ENCODE results near the gene MFN2. TPM values are rescaled to one million over a fixed set of nuclear protein-coding genes. Genes with fewer than 3 reads are reported as not detected.

Gene MFN2
- total and polyA plus RNA-seq, 2 experiments from 2014 or later: 15.1 to 40.4 TPM

GRCh38 chr1:12048372-12048771, 68.1 kb downstream of the MFN2 start (continued):
- TF ChIP-seq JUNB (IDR thresholded peaks at IDR 0.05; ENCODE audit: unreplicated experiment): no peak

- Histone ChIP-seq H3K79me2 (replicated peaks; ENCODE audit: insufficient read depth) (no peaks in the 10 kb centered on the region), H3K4me2 (no peak overlapping the region), H3K27me3 (ENCODE audit: insufficient read depth) (no peaks in the 10 kb centered on the region), H3K27ac (ENCODE audit: low read depth) (no peak overlapping the region), H2AFZ (peak overlapping the region; percentile 32; the same call in 1 of the 2 replicates), H3F3A (replicated peaks; ENCODE audit: low read depth) (no peaks in the 10 kb centered on the region), H4K20me1 (replicated peaks; ENCODE audit: insufficient read depth) (no peaks in the 10 kb centered on the region), H3K9me2 (ENCODE audit: insufficient read depth) (no peaks in the 10 kb centered on the region), H3K4me1 (ENCODE audit: insufficient read depth) (peaks cover 5% of the 10 kb centered on the region; the same call in 1 of the 2 replicates), H3K4me3 (no peak overlapping the region), H3K36me3 (ENCODE audit: insufficient read depth) (no peaks in the 10 kb centered on the region)
- H3K4me3 Mint-ChIP-seq: no peak overlapping the region
- H3K9me3 Mint-ChIP-seq: no peaks in the 10 kb centered on the region; the same call in 2 of the 3 replicates
- no peak overlapping the region for H3K27ac Mint-ChIP-seq
- ATAC-seq (peak; percentile 49), DNase-seq (ENCODE audit: low spot score) (peak; percentile 41)
- 0 out of 4 replicates have a peak, but pooled peaks of 1 of the 2 experiments have one; percentile 22 for TF ChIP-seq CTCF (conservative IDR thresholded peaks at IDR 0.05; ENCODE audit: low read depth in 2 of 2)
- TF ChIP-seq EZH2 (IDR thresholded peaks at IDR 0.05; ENCODE audit: low read depth, unreplicated experiment): no peak
- peaks cover 21% of the 10 kb centered on the region for H3K4me1 Mint-ChIP-seq
- no peaks in the 10 kb centered on the region for H3K36me3 Mint-ChIP-seq (ENCODE audit: low read depth)
- peaks cover 4% of the 10 kb centered on the region for H3K27me3 Mint-ChIP-seq (ENCODE audit: insufficient read depth, low read depth, poor library complexity)
Measured at GRCh38 chr1:12049616-12050015, 69.4 kb downstream of the MFN2 start.

- H3K4me3 Mint-ChIP-seq: no peak overlapping the region
- no peak overlapping the region for H3K4me2 ChIP-seq
- no peak for ATAC-seq
- TF ChIP-seq ZNF114 (CRISPR knock-in tag; IDR thresholded peaks at IDR 0.05) (no peak), EZH2 (IDR thresholded peaks at IDR 0.05; ENCODE audit: low read depth, unreplicated experiment) (no peak), STAT1 (IDR thresholded peaks at IDR 0.05; ENCODE audit: unreplicated experiment) (no peak), JUNB (IDR thresholded peaks at IDR 0.05; ENCODE audit: unreplicated experiment) (no peak), EZH2phosphoT487 (IDR thresholded peaks at IDR 0.05; ENCODE audit: unreplicated experiment) (no peak), NANOG (IDR thresholded peaks at IDR 0.05; ENCODE audit: borderline replicate concordance) (no peak), CREB1 (CRISPR knock-in tag; IDR thresholded peaks at IDR 0.05; ENCODE audit: low read depth) (no peak), POLR2AphosphoS5 (IDR thresholded peaks at IDR 0.05; ENCODE audit: low read depth) (no peak), REST (IDR thresholded peaks at IDR 0.05; ENCODE audit: unreplicated experiment) (no peak), ZNF331 (CRISPR knock-in tag; IDR thresholded peaks at IDR 0.05; ENCODE audit: low read depth) (no peak), CTCF (conservative IDR thresholded peaks at IDR 0.05; ENCODE audit: low read depth in 2 of 2) (no peak), ETS1 (IDR thresholded peaks at IDR 0.05) (no peak)
Measured at GRCh38 chr1:12051361-12051760, 71.1 kb downstream of the MFN2 start.

More at GRCh38 chr1:12051361-12051760, 71.1 kb downstream of the MFN2 start:
- Histone ChIP-seq H3K4me3 (no peak overlapping the region), H3K79me2 (replicated peaks; ENCODE audit: insufficient read depth) (no peaks in the 10 kb centered on the region), H3K27me3 (ENCODE audit: insufficient read depth) (no peaks in the 10 kb centered on the region), H3K27ac (ENCODE audit: low read depth) (no peak overlapping the region), H2AFZ (no peak overlapping the region), H3K36me3 (ENCODE audit: insufficient read depth) (no peaks in the 10 kb centered on the region), H3K4me1 (ENCODE audit: insufficient read depth) (peaks cover 5% of the 10 kb centered on the region; the same call in 1 of the 2 replicates), H3K9me2 (ENCODE audit: insufficient read depth) (no peaks in the 10 kb centered on the region), H4K20me1 (replicated peaks; ENCODE audit: insufficient read depth) (no peaks in the 10 kb centered on the region), H3F3A (replicated peaks; ENCODE audit: low read depth) (no peaks in the 10 kb centered on the region)
- Mint-ChIP-seq H3K9me3 (no peaks in the 10 kb centered on the region; the same call in 2 of the 3 replicates), H3K27me3 (ENCODE audit: insufficient read depth, low read depth, poor library complexity) (peaks cover 6% of the 10 kb centered on the region), H3K4me1 (peaks cover 21% of the 10 kb centered on the region), H3K36me3 (ENCODE audit: low read depth) (no peaks in the 10 kb centered on the region), H3K27ac (no peak overlapping the region)
- DNase-seq (ENCODE audit: low spot score): no peak
